Activated T-cell treated with anti-CD3 and anti-CD28 coated beads for 4 hours (primary cell): Measurements from ENCODE around the gene NELL2.

ENCODE experiments used
- DNase-seq: peaks from one replicate; pipeline ENCODE4 v3.0.0-alpha.2; 2020

NELL2 gene

GRCh38 chr12:44592626-44593025 is 283.5 kb downstream of the NELL2 start:
- no peak for DNase-seq

GRCh38 chr12:44589697-44590096 is 286.4 kb downstream of the NELL2 start:
- no peak for DNase-seq

- no peak for DNase-seq
Measured at GRCh38 chr12:44588651-44589050, 287.5 kb downstream of the NELL2 start.

GRCh38 chr12:44584625-44585024 is 291.5 kb downstream of the NELL2 start:
- DNase-seq = no peak

GRCh38 chr12:44582521-44582920 is 293.6 kb downstream of the NELL2 start:
- DNase-seq = no peak

GRCh38 chr12:44581642-44582242 is 294.4 kb downstream of the NELL2 start:
- no peak for DNase-seq

- no peak for DNase-seq
Measured at GRCh38 chr12:44574586-44574985, 301.5 kb downstream of the NELL2 start.

GRCh38 chr12:44573723-44574122 is 302.4 kb downstream of the NELL2 start:
- DNase-seq = no peak

- no peak for DNase-seq
Measured at GRCh38 chr12:44571006-44571550, 305.0 kb downstream of the NELL2 start.

- DNase-seq = no peak
Measured at GRCh38 chr12:44570036-44570583, 306.0 kb downstream of the NELL2 start.

GRCh38 chr12:44565163-44565562 is 311.0 kb downstream of the NELL2 start:
- DNase-seq = no peak

GRCh38 chr12:44563486-44563885 is 312.6 kb downstream of the NELL2 start:
- DNase-seq = no peak

GRCh38 chr12:44558340-44559100 is 317.6 kb downstream of the NELL2 start:
- DNase-seq = no peak

- no peak for DNase-seq
Measured at GRCh38 chr12:44555454-44555853, 320.7 kb downstream of the NELL2 start.

- DNase-seq = no peak
Measured at GRCh38 chr12:44551631-44552030, 324.5 kb downstream of the NELL2 start.

GRCh38 chr12:44550377-44550776 is 325.7 kb downstream of the NELL2 start:
- no peak for DNase-seq

GRCh38 chr12:44546060-44546459 is 330.1 kb downstream of the NELL2 start:
- DNase-seq = no peak

- DNase-seq = no peak
Measured at GRCh38 chr12:44544018-44544417, 332.1 kb downstream of the NELL2 start.

GRCh38 chr12:44542716-44543115 is 333.4 kb downstream of the NELL2 start:
- no peak for DNase-seq

GRCh38 chr12:44537354-44537753 is 338.8 kb downstream of the NELL2 start:
- DNase-seq = no peak

GRCh38 chr12:44532940-44533339 is 343.2 kb downstream of the NELL2 start:
- DNase-seq = no peak

- no peak for DNase-seq
Measured at GRCh38 chr12:44531320-44531971, 344.7 kb downstream of the NELL2 start.

- DNase-seq = no peak
Measured at GRCh38 chr12:44526655-44527182, 349.4 kb downstream of the NELL2 start.
